ENCODE data around the gene GNB1L.

The GNB1L gene

DNA sequence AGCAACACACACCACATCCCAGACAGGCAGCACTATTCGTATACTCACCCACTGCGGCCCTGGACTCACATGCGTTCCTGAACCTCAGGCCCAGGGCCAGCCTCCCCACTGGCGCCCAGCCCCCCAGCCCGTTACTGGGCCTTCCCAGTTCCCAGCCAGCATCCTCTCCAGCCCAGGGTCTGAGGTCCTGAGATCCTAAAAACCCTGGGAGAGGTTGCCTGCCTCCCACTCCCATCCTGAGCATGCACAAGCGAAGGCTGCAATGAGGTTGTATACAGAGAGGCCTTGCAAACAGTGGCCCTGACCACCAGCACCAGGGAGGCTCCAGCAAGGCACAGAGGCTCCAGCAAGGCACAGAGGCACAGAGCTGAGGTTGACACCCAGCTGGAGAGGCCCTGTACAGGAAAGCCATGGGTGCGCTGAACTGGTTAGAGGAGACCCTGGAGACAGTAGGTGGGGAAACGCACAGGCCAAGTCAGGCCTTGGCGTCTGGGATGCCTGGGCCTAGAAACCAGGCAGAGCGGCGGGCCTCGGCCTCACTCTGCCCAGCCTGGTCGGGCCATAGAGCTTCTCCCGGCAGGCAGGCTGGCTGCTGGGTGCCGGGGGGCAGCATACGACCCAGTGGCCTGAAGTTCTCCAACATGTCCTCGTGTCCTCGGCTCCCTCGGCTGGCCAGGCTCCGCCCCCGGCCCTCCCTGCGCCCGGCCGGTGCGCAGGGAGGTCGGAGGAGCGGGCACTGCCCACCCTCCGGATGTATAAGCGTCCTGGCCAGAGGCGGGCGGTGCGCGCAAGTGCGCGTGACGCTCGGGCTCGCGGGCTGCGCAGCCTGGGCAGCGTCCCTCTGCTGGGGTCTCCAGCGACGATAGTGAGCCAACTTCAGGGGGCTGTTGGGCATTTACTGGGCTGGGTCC, 96.4 kb downstream of the GNB1L start:
- no peak for DNase-seq

GRCh38 chr22:19757140-19757984, 97.3 kb downstream of the GNB1L start:
- DNase-seq = no peak

DNA sequence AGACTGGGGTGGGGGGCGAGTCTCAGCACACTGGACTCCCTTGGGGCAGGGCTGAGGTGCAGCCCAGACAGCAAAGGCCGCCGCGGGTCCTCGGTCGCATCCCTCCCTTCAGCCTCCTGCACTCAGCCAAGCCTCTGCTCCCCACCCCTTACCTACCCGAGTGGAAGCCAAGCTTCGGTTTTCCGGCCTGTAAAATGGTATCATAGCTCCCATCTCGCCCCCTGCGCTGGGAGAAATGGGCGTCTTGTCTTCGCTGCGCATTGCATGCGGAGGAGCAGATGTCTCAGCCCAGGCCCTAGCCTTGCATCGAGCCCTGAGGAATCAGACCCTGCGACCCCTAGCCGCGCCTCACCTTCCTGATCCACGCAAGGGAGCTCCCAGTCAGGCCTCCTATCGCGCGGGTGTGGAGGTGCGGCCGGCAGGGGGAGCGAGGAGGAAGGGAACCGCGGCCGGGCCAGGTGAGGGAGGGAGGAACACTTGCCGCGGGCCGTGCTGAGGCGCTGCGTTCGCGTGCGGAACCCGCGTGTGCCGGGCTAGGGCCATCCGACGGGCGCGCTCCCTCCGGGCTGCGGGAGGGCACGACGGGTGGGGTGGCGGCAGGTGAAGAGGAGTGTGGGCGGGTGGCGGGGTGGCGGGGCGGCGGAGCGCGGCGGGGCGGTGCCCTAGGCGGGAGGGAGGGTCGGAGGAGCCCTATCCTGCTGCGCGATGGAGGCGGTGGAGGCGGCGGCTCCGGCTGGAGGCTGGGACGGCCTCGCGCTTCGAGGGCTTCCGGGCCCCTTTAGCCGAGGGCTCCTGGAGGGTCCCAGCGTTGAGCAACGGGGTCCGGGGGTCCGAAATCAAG, 98.2 kb downstream of the GNB1L start:
- DNase-seq = peak; percentile 51

DNA sequence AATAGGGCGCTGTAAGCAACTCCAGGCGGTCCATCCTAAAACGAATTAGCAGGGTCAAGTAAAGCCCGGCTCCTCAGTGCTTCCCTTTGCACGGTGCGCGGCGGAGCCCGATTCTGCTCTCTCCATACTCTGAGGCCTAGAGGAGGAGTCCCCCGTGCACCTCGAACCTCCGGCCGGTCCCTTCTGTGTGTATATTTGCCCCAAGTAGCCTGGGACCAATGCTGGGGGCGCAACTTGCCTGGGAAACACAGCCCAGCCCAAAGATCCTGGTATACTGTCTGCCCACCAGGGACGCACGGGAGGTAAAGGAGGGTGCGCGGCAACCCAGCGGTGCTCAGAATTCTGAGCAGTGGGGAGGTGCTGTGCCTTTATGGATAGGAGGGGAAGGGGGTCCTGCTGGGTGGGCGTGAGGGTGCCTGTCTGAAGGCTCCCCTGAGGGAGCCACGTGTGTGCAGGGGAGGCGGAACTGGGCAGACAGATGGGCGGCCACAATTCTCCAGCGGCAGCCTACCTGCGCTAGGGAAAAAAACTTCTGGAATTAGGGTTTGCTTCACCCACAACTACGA, 98.9 kb downstream of the GNB1L start:
- DNase-seq = no peak

- no peak for DNase-seq
Measured at GRCh38 chr22:19755145-19755710, 99.4 kb downstream of the GNB1L start.

DNA sequence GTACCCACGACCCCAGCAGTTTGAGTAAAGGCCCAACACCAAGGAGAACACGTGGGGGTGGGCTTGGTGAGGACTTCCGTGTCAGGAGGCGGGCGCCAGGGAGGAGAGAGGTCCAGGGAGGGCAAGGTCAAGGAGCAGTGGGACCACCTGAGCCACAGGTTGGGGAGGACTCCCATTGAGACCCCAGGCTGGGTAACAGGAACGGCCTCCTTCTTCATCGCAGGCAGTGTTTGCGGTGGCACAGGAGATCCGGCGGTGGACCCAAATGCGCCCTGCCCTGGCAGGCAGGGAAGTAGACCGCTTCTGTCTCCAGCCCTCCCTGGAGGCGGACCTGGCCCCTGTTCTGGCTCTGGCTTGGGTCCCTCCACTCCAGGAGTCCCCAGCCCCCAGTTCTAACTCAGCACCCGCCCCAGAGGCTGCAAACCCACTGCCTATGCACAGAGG, 100.0 kb downstream of the GNB1L start:
- DNase-seq = no peak

DNA sequence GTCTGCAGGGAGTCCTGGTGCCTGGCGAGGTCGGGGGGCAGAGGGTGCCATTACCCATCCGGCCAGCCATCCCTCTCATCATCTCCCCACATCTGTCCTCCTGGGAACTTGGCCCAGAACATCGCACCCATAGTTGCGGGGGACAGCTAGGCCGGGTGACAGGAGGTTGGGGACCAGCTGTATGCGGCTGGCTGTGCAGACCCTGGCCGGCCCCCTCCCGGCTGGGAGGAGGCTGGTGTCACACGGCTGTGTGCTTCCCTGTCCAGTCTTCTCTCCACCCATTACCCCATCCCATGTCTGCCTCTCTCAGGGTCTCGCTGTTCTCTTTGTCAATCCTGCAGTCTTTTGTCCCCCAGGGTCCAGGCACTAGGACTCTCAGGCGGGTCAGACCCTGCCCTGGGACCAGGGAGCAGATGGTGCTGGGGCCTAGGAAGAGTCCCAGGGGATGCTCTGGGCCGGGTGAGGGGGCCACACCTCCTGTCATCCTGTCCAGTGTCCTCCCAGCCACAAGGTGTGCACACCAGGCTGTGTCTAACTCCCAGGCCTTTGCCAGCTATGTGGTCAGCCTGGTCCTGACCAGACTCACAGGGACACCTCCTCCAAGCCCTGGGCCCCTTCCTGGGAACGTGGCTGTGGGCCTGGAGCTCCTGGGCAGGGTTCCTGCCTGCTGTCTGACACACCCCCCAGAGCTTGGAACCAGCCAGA, 100.5 kb downstream of the GNB1L start:
- no peak for DNase-seq

DNA sequence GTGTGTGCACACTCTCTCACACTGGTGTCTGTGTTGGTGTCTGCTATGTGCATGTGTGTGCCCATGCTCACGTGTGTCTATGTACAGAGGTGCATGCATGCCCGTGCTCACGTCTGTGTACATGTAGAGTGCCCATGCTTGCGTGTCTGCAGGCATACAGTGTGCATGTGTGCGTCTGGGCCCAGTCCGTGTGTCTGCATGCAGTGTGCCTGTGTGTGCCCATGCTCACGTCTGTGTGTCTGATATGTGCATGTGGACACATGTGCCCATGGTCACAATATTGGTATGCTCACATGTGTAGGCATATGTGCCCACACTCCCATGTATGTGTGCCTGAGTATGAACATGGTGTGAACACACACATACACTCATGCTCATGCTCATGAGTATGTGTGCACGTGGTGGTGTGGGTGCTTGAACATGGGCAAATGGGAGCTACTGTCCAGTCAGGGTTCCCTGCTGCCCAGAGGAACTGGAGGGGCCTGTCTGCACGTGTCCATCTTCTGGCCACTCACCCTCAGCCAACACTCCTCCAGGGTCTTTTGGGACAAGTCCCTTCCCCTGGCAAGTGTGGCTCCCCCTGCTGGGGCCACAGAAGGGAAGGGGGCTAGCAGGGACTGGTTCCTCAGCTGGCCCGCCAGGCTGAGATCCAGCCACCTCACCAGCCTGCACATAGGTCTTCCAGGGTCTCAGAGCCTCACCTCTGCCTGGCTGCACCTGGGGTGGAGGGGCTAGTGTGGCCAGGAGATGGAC, 101.4 kb downstream of the GNB1L start:
- DNase-seq = no peak

GRCh38 chr22:19751497-19752245, 103.0 kb downstream of the GNB1L start:
- DNase-seq = no peak

GRCh38 chr22:19750507-19751490, 103.9 kb downstream of the GNB1L start:
- DNase-seq = no peak

- no peak for DNase-seq
Measured at GRCh38 chr22:19749876-19750275, 104.8 kb downstream of the GNB1L start.

DNA sequence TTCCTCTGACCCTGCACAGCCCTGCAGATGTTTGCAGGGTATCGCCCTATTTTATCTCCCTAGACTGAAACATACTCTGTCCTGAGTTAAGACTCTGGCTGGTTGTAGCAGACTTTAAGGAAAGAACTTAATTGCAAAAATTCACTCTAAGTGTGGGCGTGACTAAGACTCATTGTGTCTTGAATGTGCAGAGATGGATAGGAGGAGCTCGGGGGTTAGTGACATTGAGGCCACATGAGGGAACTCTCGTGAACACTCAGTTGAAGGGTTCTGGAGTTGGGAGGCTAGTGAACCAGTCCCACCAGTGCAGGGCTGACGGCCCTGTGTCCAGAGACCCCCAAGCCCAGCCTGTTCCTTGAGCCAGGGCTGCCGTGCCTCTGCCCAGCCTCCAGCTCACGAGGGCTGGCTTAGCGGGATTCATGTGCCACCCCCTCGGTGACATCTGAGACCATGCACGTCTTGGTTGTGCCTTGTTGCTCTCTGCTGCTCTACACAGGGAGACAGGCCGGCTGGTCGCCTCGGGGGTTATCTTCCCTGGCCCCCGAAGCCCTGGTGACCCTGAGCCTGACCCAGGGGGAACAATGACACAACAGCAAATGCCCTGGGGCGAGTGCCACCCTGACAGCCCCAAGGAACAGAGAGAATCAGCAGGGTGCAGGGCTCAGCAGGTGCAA, 105.5 kb downstream of the GNB1L start:
- DNase-seq = no peak

DNA sequence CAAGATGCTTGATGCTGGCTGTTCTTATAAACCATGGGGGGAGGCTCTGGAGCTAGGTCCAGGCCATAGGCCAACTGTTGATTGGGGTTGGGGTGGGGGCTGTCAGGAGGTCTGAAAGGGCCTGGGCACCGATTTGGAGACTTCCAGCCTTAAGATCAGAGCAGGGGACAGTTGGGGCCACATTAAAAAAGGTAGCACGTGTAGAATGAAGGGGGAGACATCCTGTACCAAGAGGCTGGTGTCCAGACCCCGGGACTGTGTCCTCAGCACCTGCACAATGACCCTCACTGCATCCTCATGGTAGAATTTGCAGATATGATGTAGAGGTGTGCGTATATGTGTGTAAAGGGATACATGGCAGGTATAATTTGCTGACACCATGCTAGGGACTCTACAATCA, 106.5 kb downstream of the GNB1L start:
- DNase-seq = no peak

GRCh38 chr22:19747551-19747950, 107.1 kb downstream of the GNB1L start:
- DNase-seq = no peak

DNA sequence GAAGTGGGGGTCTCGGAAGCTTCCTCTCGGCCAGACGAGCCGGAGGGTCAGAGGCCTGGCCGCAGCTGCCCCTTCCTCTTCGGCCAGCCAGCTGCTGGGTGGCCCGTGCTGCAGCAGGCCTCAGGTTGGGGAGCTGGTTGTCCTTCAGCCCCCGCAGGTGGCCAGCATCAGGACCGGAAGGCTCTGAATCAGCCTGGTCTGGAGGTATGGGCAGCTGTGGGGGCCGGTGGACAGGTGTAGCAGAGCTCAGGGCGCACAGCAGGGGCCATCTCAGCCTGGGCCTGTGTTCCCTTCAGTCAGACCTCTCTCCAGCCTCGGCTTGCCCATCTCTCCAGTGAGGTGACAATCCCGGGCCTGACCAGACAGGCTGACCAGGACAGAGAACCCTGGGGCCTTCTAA, 107.9 kb downstream of the GNB1L start:
- no peak for DNase-seq

GRCh38 chr22:19745155-19746101, 109.2 kb downstream of the GNB1L start:
- no peak for DNase-seq

Data from hematopoietic multipotent progenitor cell treated with erythropoietin and hydrocortisone succinate and interleukin-3 and kit ligand, for 6 days (in vitro differentiated cells).